Measurements from ENCODE around the gene CDH23.

GRCh38 chr10:71369602-71370001 lies 27.1 kb upstream of the CDH23 start:
- TF ChIP-seq CTCF (IDR thresholded peaks at IDR 0.05) = no peak
- no peak for TF ChIP-seq ZFX (IDR thresholded peaks at IDR 0.05; ENCODE audit: borderline replicate concordance)

Data from 22Rv1 (cell line).